Umbilical cord (tissue), 2 donors: ENCODE data around the gene USP10. TPM values are rescaled to one million over a fixed set of nuclear protein-coding genes. Genes with fewer than 3 reads are reported as not detected.

ENCODE experiments used
- DNase-seq: peaks from one replicate; pipeline ENCODE4 v3.0.0-alpha.2; 2015; ENCODE audit warnings: low spot score
- total RNA-seq: library from RNA; depleted of rRNA; stranded (reverse); fragments of >200 nt; gene quantifications from one replicate; pipeline ENCODE4 v1.2.3, GENCODE V29; 2014; ENCODE audit warnings: low replicate concordance; ENCODE audit not compliant: insufficient read depth

USP10 gene
- total RNA-seq, 1 donor from 2014 or later = 34.4 TPM

DNA sequence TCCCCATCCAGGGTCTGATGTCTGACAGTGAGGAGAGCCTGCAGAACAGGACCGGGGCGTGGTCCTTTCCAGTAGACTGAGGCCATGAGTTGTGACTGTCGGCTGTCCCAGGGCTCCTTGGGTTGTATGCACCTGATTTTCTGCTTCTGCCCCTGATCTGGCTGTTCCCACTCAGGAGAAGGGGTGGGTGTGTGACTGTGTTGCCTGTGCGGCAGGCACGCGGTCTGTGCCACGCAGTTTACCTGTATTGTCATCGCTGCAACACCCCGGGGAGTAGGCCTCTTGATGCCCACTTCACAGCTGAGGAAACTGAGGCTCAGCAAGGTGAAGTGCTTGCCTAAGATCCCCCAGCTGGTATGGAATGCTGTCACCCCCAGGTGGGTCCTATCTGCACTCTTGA lies 121.4 kb downstream of the USP10 start:
- no peak for DNase-seq

DNA sequence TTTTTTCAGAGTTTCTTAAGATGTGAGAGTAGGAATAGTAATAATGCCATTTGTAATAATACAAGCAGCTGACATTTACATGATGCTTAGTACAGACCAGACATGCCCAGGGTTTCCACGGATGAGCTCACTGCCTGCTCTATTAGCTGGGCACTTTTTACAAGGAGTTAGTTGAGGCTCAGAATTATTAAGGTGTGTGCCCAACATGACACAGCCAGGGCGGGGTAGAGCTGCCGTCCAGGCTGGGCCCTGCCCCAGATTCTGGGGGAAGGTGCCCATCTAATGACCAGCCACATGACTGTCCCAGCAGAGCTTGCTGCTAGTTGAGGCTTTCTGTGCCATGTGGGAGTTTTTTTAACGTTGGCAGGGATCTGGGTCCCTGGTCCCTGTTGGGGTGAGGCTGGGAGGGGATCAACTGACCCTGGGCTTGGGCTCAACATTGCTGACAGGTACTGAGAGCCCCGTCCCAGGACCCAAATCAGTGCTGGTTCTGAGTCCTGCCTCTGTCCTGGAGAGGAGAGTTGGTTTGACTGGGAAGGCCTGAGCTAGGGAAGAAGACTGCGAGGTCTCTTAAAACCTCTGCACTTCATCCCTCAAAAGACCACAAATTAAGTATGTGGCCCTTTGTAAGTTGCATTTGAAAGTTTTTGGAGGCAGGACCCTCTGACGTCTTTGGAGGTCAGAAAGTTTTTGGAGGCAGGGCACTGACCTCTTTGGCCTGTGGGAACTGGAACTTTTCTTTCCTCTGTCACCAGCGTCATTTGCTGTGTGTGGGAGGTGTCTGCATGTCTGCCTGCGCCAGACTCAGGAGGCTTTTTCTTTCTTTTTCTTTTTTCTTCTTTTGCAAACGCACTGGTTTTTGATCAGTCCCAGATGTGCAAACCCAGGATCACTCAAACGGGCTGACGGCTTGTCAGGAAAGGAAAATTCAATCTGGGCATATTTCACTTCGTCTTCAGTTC lies 122.2 kb downstream of the USP10 start:
- DNase-seq = no peak

DNA sequence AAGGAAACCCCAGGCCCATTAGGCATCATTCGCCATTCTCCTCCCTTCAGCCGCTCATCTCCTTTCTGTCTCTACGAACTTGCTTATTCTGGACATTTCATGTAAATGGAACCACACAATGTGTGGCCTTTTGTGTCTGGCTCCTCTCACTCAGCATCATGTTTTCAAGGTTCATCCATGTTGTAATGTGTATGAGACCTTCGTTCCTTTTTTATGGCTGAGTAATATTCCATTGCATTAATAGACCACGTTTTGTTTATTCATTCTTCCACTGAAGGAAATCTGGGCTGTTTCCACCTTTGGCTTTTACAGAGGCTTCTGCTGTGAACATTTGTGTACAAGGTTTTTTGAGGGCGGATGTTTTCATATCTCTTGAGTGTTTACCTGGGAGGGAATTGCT lies 123.2 kb downstream of the USP10 start:
- no peak for DNase-seq

DNA sequence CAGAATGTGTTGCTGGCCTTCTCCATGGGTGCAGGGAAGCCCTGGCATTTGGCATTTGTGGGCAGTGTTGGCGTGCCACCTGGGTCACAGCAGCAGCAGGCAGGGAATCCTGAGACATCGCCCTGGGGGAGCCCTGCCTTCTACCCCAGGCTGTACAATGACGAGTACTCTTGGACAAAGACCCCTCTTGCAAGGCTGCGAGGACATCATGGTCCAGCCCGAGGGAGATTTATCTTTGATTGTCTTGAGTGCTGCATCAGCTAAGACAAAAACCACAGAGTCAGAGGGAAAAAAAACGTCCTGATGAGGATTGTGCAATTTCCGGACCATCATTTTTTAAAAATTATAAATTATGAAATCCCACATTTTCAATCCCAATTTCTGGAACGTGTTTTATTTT lies 123.7 kb downstream of the USP10 start:
- DNase-seq = no peak

DNA sequence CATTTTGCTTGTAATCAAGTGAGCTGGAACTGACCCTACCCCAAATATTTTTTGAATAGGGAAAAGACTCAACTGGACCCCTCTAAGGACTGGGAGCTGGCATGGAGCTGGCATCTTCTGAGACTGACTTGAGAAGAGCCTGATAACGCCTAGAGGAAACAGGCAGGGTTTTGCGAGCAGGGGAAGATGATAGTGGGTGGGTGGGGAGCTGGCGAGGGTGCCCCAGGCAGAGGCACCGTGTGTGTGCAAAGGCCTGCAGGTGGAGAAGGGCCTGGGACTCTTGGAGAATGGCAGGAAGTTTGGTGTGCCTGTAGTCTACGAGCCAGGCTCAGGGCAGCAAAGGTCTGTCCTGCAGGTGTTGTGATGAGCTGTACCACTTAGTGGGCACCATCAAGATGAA lies 124.1 kb downstream of the USP10 start:
- DNase-seq = no peak

DNA sequence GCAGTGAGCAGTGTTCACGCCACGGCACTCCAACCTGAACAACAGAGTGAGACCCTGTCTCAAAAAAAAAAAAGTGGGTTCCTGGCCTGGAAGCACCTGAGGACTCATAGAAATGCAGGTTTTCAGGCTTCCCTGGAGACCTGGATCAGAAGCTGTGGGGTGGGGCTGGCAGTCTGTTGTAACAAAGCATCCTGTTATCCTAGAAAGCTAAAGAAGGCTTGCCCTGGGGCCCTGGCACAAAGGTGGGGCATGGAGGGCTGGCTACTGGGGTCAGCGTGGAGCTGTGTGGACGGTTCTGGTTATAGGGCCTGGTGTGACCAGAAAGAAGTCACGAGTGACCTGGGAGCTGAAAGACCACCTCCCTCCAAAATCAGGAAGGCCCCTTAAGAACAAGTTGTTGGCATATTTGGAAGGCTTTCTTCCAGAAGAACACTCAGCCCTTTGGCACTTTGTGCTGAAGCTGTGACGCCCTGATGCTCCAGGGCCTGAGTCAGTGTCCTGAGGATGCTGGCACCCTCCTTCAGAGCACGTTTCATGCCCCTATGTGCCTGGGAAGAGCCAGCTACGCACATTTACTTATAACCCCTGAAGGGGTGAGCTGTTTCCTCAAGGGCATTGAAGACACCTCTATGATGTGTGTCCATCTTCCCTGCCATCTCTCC lies 126.2 kb downstream of the USP10 start:
- no peak for DNase-seq

DNA sequence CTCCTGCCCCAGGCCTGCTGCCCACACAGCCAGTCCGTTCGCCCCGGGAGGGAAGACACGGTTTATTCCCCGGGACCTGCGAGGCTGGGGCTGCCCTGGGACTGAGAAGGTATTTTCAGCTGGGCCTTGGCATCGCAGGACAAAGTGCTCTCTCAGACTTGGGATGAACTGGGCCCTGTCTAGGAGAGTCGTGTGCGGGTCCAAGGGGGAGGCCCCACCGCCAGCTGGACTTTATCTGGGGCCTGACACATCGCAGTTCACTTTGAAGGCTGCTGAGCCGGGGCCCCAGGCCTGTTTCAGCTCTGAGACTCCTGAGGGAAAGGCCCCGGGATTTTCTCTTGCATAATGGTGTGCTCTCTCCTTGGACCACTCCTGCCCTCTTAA lies 126.8 kb downstream of the USP10 start:
- DNase-seq = peak; percentile 98

DNA sequence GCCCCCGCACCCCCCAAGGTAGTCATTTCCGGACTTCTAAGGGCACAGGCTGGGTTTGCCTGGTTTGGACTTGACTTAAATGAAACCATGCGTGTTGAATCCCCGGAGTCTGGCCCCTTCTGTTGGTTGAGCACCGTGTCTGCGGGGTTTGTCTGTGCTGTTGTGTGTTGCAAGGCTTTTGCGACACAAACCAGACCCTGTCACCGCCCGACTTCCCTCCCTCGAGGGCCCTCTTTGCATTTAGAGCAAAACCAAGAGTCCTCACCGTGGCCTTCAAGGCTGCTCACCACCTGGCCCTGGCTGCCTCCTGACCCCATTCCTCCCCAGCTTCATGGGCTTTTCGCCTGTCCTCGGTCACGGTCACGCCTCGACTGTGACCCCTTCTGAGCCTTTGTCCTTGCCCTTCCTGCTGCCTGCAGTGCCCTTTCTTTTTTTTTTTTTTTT lies 127.4 kb downstream of the USP10 start:
- DNase-seq = peak; percentile 89

DNA sequence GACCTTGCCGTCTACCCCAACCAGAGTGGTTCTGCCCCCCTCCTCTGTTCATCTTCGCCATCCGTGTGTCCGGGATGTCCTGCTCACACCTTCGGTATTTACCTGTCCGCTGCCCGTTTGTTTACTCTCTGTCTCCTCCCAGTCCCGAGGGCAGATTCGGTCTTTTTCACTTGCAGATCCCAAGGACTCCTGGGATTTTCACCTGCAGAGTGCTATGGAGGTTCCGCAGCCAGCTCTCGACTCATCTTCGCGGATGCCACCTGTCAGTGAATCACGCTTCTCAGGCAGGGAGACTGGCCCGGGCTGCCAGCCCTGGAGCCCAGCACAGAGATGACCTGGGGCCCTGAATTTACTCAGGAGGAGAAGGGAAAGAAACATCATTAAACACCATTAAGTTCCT lies 128.1 kb downstream of the USP10 start:
- no peak for DNase-seq

DNA sequence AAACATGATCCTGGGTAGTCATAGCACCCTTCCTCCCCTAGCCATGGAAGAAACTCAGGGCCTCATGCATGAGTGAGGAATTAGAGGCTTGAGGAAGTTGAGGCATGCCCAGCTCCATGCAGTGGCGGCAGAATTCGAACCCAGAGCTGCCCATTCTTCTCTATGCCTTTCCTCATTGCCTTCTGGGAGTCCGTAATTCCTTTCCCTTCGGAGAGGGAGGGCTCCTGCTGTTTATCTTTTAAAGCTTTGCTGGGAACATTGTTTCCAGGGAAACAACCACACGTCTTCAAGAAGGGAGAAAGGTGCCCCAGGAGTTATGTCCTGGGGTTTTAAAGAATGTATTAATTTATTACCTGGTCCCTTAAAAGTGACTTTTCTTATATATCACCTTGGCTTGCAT lies 128.5 kb downstream of the USP10 start:
- no peak for DNase-seq

Other genes starting within 250 kb of the USP10 start
- 19.3 TPM for gene MEAK7, start 195.3 kb upstream of the USP10 start, total RNA-seq
- 101 TPM for gene COTL1, start 81.9 kb upstream of the USP10 start, total RNA-seq
- gene KLHL36, start 51.5 kb upstream of the USP10 start, total RNA-seq = 60.2 TPM
- 1,006 TPM for gene CRISPLD2, start 120.0 kb downstream of the USP10 start, total RNA-seq